ENCODE data around the gene ERFE. TPM values are rescaled to one million over a fixed set of nuclear protein-coding genes. Genes with fewer than 3 reads are reported as not detected.

The ERFE gene
- 3.2 and 3.8 TPM in 2 replicates for total RNA-seq

GRCh38 chr2:238158509-238159070, at the start of gene ERFE:
Gene ERFE (plus strand): TSS chr2:238158970. CDS start chr2:238159008, 38 bp downstream.

GRCh38 chr2:238138331-238139195, 20.2 kb upstream of the ERFE start, which contains the start of gene KLHL30:
Gene KLHL30 (plus strand): TSS chr2:238138668. CDS start chr2:238140755, 2,087 bp downstream.

GRCh38 chr2:238203094-238203972, 44.6 kb downstream of the ERFE start, which contains the start of gene ILKAP:
Gene ILKAP (minus strand): TSS chr2:238203695. CDS start chr2:238203553, 142 bp downstream.

Other genes starting within 250 kb of the ERFE start
- gene UBE2F, start 192.0 kb upstream of the ERFE start, total RNA-seq, result 78.9 and 81.8 TPM in 2 replicates
- gene SCLY, start 98.0 kb upstream of the ERFE start, total RNA-seq, result 19.5 and 25.4 TPM in 2 replicates
- gene ESPNL, start 58.6 kb upstream of the ERFE start, total RNA-seq, result under 0.01 and 0.14 TPM in 2 replicates
- gene KLHL30, start 20.3 kb upstream of the ERFE start, total RNA-seq, result 0.34 and 0.36 TPM in 2 replicates
- gene ILKAP, start 44.7 kb downstream of the ERFE start, total RNA-seq, result 23.6 and 30.5 TPM in 2 replicates
- gene HES6, start 81.1 kb downstream of the ERFE start, total RNA-seq, result 3.4 and 23.2 TPM in 2 replicates
- gene PER2, start 129.6 kb downstream of the ERFE start, total RNA-seq, result 11.3 and 20.5 TPM in 2 replicates
- gene TRAF3IP1, start 161.5 kb downstream of the ERFE start, total RNA-seq, result 8.5 and 18.9 TPM in 2 replicates